Head of caudate nucleus (tissue), 42 donors: ENCODE results near the gene REXO5.
A peak's percentile ranks its signal among the peaks of the same experiment; 100 is the strongest.
"Not testable (repeated sequence)": the region's sequence is repeated elsewhere in the genome, so short reads cannot be mapped to it uniquely, and the experiment has no call there.

Source experiments
- DNase-seq, 42 donors: peaks; one replicate each; pipeline versions ENCODE4 v3.0.0 to v3.0.0-alpha.2; 2020 to 2021; ENCODE audit warnings: mixed read lengths in 7 of 42
- intact Hi-C: fragments of 100-400 bp; cut with DNase I; formaldehyde crosslinking; loops from one replicate; pipeline ENCODE4 v1.15.0; 2022

REXO5 gene, protein sequence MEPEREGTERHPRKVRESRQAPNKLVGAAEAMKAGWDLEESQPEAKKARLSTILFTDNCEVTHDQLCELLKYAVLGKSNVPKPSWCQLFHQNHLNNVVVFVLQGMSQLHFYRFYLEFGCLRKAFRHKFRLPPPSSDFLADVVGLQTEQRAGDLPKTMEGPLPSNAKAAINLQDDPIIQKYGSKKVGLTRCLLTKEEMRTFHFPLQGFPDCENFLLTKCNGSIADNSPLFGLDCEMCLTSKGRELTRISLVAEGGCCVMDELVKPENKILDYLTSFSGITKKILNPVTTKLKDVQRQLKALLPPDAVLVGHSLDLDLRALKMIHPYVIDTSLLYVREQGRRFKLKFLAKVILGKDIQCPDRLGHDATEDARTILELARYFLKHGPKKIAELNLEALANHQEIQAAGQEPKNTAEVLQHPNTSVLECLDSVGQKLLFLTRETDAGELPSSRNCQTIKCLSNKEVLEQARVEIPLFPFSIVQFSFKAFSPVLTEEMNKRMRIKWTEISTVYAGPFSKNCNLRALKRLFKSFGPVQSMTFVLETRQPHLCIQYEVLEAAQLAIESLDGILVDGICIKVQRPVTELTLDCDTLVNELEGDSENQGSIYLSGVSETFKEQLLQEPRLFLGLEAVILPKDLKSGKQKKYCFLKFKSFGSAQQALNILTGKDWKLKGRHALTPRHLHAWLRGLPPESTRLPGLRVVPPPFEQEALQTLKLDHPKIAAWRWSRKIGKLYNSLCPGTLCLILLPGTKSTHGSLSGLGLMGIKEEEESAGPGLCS

GRCh38 chr16:20806168-20807050 lies at the start of gene REXO5, which contains the start of gene ERI2:
TSS of gene REXO5 (plus strand) at chr16:20806527. CDS start at chr16:20806954, 427 bp downstream.
TSS of gene ERI2 (minus strand) at chr16:20806472. CDS start at chr16:20806430, 42 bp downstream.
- intact Hi-C loops, result no loop called here
- peak; percentile 85 to 95 (median 90) for DNase-seq

GRCh38 chr16:20760346-20760745 lies 46.0 kb upstream of the REXO5 start:
- no peak for DNase-seq
- intact Hi-C loops, result no loop called here

GRCh38 chr16:20761175-20761574 lies 45.2 kb upstream of the REXO5 start:
- DNase-seq, result no peak
- intact Hi-C loops, result no loop called here

DNA sequence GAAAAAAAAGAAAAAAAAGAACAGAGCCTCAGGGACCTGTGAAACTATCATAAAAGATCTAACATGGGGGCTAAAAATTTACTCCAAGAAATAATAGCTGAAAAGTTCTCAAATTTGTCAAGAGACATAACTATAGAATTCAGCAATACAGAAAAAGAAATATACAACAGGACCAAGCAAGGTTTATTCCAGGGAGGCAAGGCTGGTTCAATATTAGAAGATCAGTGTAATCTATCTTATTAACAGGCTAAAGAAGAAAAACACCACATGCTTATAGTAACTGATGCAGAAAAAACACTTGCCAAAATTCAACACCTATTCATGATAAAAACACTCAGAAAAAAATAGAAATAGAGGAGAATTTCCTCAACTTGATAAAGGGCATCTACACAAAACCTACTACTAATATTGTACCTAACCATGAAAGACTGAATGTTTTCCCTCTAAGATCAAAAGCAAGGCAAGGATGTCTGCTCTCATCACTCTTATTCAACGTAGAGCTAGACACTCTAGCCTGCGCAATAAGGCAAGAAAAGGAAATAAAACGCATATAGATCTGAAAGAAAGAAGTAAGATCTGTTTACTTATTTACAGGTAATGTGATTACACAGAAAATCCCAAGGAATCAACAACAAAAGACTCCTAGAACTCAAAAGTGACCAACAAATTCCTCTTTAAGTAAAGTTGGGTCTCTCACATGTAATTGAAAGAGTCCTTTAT lies 43.8 kb upstream of the REXO5 start:
- intact Hi-C loops, result no loop called here
- no peak for DNase-seq

DNA sequence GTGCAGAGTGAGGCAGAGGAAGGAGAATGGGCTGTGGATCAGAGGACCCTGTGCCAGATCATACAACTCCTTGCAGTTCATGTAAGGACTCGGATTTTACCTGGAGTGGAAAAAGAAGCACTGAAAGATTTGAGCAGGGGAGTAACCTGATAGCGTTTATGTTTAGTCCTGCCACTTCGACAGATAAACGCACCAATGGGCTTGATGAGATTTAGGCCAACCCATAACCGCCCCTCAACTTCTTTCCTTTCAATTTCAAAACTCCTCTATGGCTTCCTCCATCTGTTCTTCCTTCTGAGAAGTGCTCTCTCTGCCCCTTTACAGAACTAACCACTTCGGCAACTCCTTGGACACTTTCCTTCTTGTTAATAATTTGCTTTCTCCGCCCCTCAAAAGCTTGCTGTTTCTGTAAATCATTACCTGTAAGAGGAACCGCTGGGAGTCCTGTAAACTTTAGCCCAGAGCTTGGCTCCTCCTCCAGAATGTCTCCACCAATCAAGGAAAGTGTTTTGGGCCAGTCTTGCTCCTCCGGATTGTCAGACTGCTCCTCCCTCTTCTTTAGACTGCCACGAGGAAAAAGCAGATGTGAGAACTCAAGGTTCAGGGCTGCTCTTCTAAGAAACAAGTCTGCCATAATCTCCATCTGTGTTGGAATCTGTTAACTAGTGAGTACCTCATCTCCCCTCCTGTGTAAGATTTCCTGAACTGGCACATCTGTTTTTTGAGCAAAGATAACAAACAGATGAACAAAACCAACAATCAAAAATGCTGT lies 42.7 kb upstream of the REXO5 start, which contains the start of gene ACSM3:
TSS of gene ACSM3 (plus strand) at position 554 of the 772 bp plus-strand sequence. CDS start 6,021 bp downstream, outside the sequence.
- DNase-seq, result peak in 18 of 42 donors; percentile 5 to 47 (median 24)
- intact Hi-C loops, result no loop called here

- intact Hi-C loops, DNase-seq: not testable (repeated sequence)
Observed at GRCh38 chr16:20764448-20764847, 41.9 kb upstream of the REXO5 start.

DNA sequence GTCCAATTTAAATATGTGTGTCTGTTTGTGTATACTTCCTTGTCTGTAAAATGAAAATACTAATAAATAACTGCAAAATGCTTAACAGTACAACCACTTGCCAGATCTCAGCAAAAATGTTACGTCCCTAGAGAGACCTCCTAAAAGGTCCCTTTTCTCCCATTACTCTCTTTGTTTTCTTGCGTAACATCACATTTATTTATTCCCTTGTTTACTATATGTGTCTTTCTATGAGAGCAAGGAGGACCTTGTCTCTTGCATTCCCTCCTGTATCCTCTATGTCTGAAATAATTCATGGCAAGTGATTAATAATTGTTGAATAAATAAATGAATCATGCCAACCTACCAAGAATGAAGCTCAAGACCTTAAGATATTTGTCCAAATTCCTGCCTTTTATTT lies 40.6 kb upstream of the REXO5 start:
- no peak for DNase-seq
- intact Hi-C loops, result no loop called here

GRCh38 chr16:20766294-20766693 lies 40.0 kb upstream of the REXO5 start:
- DNase-seq, result no peak
- intact Hi-C loops, result no loop called here

DNA sequence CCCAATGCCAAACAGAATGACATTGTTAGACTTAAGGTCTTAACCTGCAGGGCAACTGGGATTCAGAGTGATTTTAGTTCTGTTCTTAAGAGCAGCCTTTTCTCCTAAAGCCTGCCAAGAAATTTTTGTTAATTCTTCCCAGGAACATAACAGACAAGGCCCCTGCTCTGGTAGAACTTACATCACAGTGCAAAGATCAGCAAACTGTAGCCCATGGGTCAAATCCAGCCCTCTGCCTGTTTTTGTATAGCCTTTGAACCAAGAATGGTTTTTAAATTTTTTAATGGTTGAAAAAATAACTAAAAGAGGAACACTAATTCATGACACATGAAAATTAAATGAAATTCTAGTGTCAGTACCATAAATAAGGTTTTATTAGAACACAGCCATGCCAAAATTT lies 38.8 kb upstream of the REXO5 start:
- DNase-seq, result no peak

GRCh38 chr16:20768121-20768520 lies 38.2 kb upstream of the REXO5 start:
- no peak for DNase-seq
- intact Hi-C loops, result no loop called here

More for the DNA sequence above, 38.8 kb upstream of the REXO5 start:
- intact Hi-C loops, result no loop called here

DNA sequence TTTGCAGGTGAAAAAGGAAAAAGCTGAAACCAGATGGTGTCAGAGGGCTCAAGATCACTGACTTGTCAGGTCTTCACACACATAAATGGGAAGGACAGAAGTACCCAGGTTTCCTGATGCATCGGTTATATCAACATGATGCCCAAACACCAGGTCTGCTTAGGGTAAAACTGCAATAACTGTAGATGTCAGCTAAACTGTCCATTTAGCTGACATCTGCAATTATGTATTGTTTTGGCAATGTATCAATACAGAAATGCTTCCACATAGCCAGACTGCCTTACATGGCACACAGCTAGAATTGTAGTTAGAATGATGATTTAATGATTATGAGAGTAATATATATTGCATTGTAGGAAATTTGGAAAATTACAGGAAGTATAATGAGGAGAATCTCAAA lies 37.5 kb upstream of the REXO5 start:
- DNase-seq, result no peak
- intact Hi-C loops, result no loop called here

- no peak for DNase-seq
- intact Hi-C loops, result no loop called here
Observed at GRCh38 chr16:20773679-20774078, 32.6 kb upstream of the REXO5 start.

DNA sequence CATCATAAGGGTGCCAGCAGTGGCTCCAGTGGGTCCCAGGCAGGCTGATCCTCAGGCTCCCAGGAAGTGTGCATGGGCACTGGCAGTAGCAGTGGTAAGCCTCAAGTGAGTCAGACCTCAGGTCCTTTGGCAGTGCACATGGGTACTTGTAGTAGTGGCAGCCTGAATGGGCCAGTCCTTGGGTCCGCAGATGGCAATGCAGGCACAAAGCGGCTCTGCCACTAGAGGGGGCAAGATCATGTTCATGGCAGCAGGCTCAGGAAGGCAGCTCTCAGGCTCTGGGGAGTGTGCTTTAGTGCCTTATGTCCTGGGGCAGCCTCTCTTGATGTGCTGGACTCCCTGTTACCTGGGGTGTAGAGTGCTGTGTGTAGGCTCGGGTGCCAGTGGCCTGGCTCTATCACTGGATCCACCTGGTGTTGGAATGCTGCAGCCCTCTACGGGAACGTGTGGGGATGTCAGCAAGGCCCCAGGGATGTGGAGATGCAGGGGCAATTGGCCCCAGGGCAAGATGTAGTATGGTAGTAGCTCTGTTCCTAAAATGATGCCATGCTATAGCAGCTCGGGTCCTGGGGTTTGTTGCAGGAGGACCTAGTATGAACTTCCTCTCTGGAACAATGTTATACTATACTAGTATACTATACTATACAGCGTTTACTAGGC lies 31.5 kb upstream of the REXO5 start:
- DNase-seq, result peak in 25 of 42 donors; percentile 5 to 57 (median 18)
- intact Hi-C loops, result no loop called here

- intact Hi-C loops, result no loop called here
- DNase-seq, result no peak
Observed at GRCh38 chr16:20781697-20782096, 24.6 kb upstream of the REXO5 start.

GRCh38 chr16:20782470-20782869 lies 23.9 kb upstream of the REXO5 start:
- no peak for DNase-seq
- intact Hi-C loops, result no loop called here

DNA sequence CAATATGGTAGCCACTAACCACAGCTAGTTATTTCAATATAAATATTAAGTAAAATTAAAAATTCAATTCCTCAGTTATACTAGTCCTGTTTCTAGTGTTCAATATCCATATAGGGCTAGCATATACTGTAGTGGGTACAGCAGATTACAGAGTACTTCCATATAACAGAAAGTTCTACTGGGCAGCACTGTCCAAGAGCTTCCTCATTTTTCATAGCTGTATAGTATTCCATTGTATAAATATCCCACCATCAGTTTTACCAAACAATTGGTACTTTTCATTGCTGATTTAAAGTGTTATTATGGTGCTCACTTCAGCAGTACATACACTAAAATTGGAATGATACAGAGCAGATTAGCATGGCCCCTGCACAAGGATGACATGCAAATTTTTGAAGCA lies 22.1 kb upstream of the REXO5 start:
- DNase-seq, result no peak

DNA sequence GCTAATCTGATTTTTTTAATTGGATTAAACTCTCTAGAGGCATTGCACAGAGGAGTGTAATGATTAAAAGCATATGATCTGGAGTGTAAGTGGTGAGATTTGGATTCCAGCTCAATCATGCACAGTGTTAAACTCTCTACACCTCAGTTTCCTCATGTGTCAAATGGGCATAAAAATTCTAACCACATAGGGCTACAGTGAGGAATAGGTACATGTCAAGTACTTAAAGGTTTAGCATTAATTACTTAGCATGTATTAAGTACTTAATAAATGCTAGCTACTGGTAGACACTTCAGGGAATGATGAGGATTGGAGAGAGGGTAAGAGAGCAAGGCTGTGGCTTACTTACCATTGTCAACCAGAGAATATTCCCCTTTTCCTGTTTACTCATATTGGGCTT lies 17.2 kb upstream of the REXO5 start:
- no peak for DNase-seq
- intact Hi-C loops, result no loop called here

More for the DNA sequence above, 22.1 kb upstream of the REXO5 start:
- intact Hi-C loops, result no loop called here
